Measurements from ENCODE around the gene RBP3. TPM values are rescaled to one million over a fixed set of nuclear protein-coding genes. Genes with fewer than 3 reads are reported as not detected.

The RBP3 gene
- total and polyA plus RNA-seq, 8 donors = not detected

GRCh38 chr10:47367646-47368045, 19.5 kb downstream of the RBP3 start:
- peak; percentile 24 to 53 for DNase-seq
- no peaks in the 10 kb centered on the region for H3K36me3 ChIP-seq
- no peak overlapping the region for H3K4me3 ChIP-seq
- H3K9me3 ChIP-seq = no peaks in the 10 kb centered on the region
- H3K27ac ChIP-seq = no peak overlapping the region
- 59 to 81% (median 70%) methylated on average over 11 of the region's 11 CpGs for WGBS, 5 donors
- H3K4me1 ChIP-seq = no peaks in the 10 kb centered on the region
- intact Hi-C loops (cut with DNase I; ENCODE audit: low total_unique reads) = no loop called here
- TF ChIP-seq POLR2A (IDR thresholded peaks at IDR 0.05) (no peak), EP300 (IDR thresholded peaks at IDR 0.05) (no peak), POLR2AphosphoS5 (IDR thresholded peaks at IDR 0.05) (no peak), CTCF (IDR thresholded peaks at IDR 0.05) (no peak)
- H3K27me3 ChIP-seq = no peaks in the 10 kb centered on the region

GRCh38 chr10:47368431-47369180, 20.4 kb downstream of the RBP3 start:
- intact Hi-C loops (cut with DNase I; ENCODE audit: low total_unique reads) = no loop called here
- no peaks in the 10 kb centered on the region for H3K9me3 ChIP-seq
- no peak overlapping the region for H3K27ac ChIP-seq
- TF ChIP-seq POLR2A (IDR thresholded peaks at IDR 0.05) (no peak), CTCF (IDR thresholded peaks at IDR 0.05) (no peak), EP300 (IDR thresholded peaks at IDR 0.05) (no peak), POLR2AphosphoS5 (IDR thresholded peaks at IDR 0.05) (no peak)
- peak in 1 of 2 donors; percentile 25 for DNase-seq
- H3K27me3 ChIP-seq = no peaks in the 10 kb centered on the region
- no peaks in the 10 kb centered on the region for H3K4me1 ChIP-seq
- no peaks in the 10 kb centered on the region for H3K36me3 ChIP-seq
- WGBS, 5 donors = 93 to 94% (median 93%) methylated on average over 21 to 24 of the region's 24 CpGs
- H3K4me3 ChIP-seq = no peak overlapping the region

- no peaks in the 10 kb centered on the region for H3K9me3 ChIP-seq
- no peaks in the 10 kb centered on the region for H3K27me3 ChIP-seq
- no peak overlapping the region for H3K27ac ChIP-seq
- DNase-seq = peak in 1 of 2 donors; percentile 8
- WGBS, 5 donors = 72 to 82% (median 78%) methylated on average over 9 of the region's 9 CpGs
- intact Hi-C loops (cut with DNase I; ENCODE audit: low total_unique reads) = no loop called here
- H3K4me1 ChIP-seq = peaks cover 0 to 2% (median under 1%) of the 10 kb centered on the region in 4 donors
- no peak for TF ChIP-seq EP300 (IDR thresholded peaks at IDR 0.05)
- no peak for TF ChIP-seq CTCF (IDR thresholded peaks at IDR 0.05)
- TF ChIP-seq POLR2A (IDR thresholded peaks at IDR 0.05) = no peak
- TF ChIP-seq POLR2AphosphoS5 (IDR thresholded peaks at IDR 0.05) = no peak
- no peaks in the 10 kb centered on the region for H3K36me3 ChIP-seq
- no peak overlapping the region for H3K4me3 ChIP-seq
Observed at GRCh38 chr10:47369251-47369894, 21.2 kb downstream of the RBP3 start.

- no peak for TF ChIP-seq CTCF (IDR thresholded peaks at IDR 0.05)
- 90 to 97% (median 96%) methylated on average over 11 of the region's 11 CpGs for WGBS, 5 donors
Observed at GRCh38 chr10:47370015-47370767, 22.0 kb downstream of the RBP3 start.

More at GRCh38 chr10:47370015-47370767, 22.0 kb downstream of the RBP3 start:
- H3K4me1 ChIP-seq = peaks cover 0 to 10% (median 5%) of the 10 kb centered on the region in 4 donors
- H3K4me3 ChIP-seq = no peak overlapping the region
- no peaks in the 10 kb centered on the region for H3K36me3 ChIP-seq
- H3K27ac ChIP-seq = no peak overlapping the region
- peak in 1 of 2 donors; percentile 13 for DNase-seq
- intact Hi-C loops (cut with DNase I; ENCODE audit: low total_unique reads) = no loop called here
- no peaks in the 10 kb centered on the region for H3K9me3 ChIP-seq
- H3K27me3 ChIP-seq = no peaks in the 10 kb centered on the region

Measured in stomach (tissue), 9 donors.